SK-N-SH treated with all-trans-retinoic acid at 6 μM for 48 hours (cell line): ENCODE results near the gene ZNF442.
"Not testable (repeated sequence)": the region's sequence is repeated elsewhere in the genome, so short reads cannot be mapped to it uniquely, and the experiment has no call there.

ENCODE experiments used
- ARNTL ChIP-seq: fragments of 450-650 bp; formaldehyde crosslinking; IDR thresholded peaks from 2 replicates; pipeline ENCODE4 v1.5.0; 2020; ENCODE audit warnings: low read depth, mild to moderate bottlenecking, moderate library complexity, borderline replicate concordance
- CSDC2 ChIP-seq: fragments of 250-450 bp; sonication (Bioruptor Pico); IDR thresholded peaks from 2 replicates; pipeline ENCODE4 v1.5.0; 2020; ENCODE audit warnings: mild to moderate bottlenecking, moderate library complexity
- PATZ1 ChIP-seq: fragments of 250-450 bp; sonication (Bioruptor Pico); IDR thresholded peaks from 2 replicates; pipeline ENCODE4 v1.8.0; 2020; ENCODE audit warnings: mild to moderate bottlenecking, moderate library complexity, borderline replicate concordance
- POU6F1 ChIP-seq: fragments of 250-450 bp; sonication (Bioruptor Pico); IDR thresholded peaks from 2 replicates; pipeline ENCODE4 v1.8.0; 2021; ENCODE audit warnings: low read depth, mild to moderate bottlenecking, moderate library complexity, borderline replicate concordance
- RARB ChIP-seq: fragments of 250-450 bp; sonication (Bioruptor Pico); IDR thresholded peaks from 2 replicates; pipeline ENCODE4 v1.8.0; 2021; ENCODE audit warnings: mild to moderate bottlenecking, moderate library complexity
- ZFP30 ChIP-seq: fragments of 450-650 bp; formaldehyde crosslinking; IDR thresholded peaks from 2 replicates; pipeline ENCODE4 v1.5.0; 2022; ENCODE audit warnings: mild to moderate bottlenecking, moderate library complexity
- ZNF565 ChIP-seq: fragments of 450-650 bp; formaldehyde crosslinking; conservative IDR thresholded peaks from 2 replicates; pipeline ENCODE4 v1.5.0; 2020; ENCODE audit warnings: low read depth, mild to moderate bottlenecking, moderate library complexity

- TF ChIP-seq ARNTL (CRISPR knock-in tag); RARB (CRISPR knock-in tag); POU6F1 (CRISPR knock-in tag); CSDC2; ZFP30; ZNF565 (CRISPR knock-in tag); PATZ1 (CRISPR knock-in tag): not testable (repeated sequence)
Measured at GRCh38 chr19:12362236-12362635, 3.2 kb downstream of the ZNF442 start.
